Activated T-helper 9 cell treated with anti-CD3 and anti-CD28 coated beads, Interleukin-2, amount 50 U/mL, for 16 hours (primary cell): Measurements from ENCODE around the gene SLC32A1.

Experiments
- DNase-seq: peaks from one replicate; pipeline ENCODE4 v3.0.0-alpha.2; 2020; ENCODE audit warnings: low read depth

SLC32A1 gene

GRCh38 chr20:38725148-38725901 lies 1.0 kb downstream of the SLC32A1 start:
- no peak for DNase-seq

DNA sequence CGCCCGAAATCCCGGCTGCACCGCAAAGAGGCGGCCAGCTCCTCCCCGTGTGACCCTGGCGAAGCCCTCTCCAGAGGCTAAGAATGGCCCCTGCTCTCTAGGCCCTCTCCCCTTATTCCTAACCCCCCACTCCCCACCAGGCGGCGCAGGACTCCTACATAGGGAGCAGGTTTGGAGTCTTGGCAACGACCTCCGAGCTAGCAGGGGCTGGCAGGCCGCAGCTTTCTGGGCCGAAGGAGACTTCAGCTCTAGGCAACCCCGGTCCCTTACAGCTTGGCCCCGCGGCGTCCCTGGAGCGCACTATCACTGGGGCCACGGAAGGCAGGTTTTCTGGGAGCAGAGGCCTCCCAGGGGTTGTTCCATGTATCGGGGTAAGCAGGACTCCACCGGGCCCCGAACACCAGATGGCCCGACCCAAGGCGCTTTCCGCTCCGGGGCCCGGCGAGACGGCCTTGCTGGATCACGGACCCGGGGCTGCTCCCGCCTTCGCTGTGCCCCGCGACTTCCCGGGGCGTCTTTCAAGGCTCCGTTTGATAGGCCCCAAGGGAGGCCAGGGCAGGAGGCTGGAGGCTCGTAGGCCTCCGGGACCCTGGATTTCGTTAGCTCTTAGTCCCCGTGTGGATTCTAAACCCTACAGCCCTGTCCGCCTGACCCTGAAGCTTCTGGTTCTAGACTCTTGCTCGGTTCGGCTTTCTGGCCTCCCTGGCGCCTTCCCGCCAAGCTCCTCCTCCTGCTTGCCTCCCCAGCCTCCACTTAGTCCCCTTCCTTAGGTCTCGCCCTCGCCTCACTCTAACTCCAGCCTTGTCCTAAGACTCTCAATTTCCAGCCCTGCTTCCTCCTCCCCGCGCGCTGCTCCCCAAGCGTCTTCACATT lies 1.9 kb downstream of the SLC32A1 start:
- no peak for DNase-seq

DNA sequence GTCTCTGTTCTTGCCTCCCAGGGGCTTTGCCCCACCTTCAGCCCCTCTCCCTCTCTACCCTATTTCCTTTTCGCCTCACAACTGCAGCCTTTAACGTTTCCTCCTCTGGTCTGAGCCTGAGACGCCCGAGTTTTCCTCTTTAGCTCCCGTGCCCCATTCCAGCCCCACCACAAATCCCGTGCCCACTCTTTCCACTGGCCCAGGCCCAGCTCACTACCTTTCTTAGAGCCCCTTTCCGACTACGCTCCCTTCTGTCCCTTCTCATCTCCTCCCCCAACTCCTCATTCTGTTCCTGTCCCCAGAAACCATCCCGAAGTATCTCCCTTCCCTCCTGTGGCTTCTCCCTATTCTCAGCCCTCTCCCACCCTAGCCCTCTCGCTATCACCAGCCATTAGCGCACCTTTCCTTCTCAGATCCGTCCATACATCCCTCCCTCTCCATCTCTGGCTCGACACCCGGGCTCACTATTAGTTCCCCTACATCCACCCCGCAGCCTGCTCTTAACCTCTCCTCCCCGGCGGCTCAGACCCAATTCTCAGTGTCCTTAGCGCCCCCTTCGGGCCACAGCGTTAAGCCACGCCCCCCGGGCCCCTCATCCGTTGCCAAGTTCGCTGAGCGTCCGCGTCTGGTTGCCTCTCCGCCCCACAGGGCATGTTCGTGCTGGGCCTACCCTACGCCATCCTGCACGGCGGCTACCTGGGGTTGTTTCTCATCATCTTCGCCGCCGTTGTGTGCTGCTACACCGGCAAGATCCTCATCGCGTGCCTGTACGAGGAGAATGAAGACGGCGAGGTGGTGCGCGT lies 2.7 kb downstream of the SLC32A1 start:
- DNase-seq: no peak

DNA sequence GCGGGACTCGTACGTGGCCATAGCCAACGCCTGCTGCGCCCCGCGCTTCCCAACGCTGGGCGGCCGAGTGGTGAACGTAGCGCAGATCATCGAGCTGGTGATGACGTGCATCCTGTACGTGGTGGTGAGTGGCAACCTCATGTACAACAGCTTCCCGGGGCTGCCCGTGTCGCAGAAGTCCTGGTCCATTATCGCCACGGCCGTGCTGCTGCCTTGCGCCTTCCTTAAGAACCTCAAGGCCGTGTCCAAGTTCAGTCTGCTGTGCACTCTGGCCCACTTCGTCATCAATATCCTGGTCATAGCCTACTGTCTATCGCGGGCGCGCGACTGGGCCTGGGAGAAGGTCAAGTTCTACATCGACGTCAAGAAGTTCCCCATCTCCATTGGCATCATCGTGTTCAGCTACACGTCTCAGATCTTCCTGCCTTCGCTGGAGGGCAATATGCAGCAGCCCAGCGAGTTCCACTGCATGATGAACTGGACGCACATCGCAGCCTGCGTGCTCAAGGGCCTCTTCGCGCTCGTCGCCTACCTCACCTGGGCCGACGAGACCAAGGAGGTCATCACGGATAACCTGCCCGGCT lies 3.4 kb downstream of the SLC32A1 start:
- DNase-seq: no peak

DNA sequence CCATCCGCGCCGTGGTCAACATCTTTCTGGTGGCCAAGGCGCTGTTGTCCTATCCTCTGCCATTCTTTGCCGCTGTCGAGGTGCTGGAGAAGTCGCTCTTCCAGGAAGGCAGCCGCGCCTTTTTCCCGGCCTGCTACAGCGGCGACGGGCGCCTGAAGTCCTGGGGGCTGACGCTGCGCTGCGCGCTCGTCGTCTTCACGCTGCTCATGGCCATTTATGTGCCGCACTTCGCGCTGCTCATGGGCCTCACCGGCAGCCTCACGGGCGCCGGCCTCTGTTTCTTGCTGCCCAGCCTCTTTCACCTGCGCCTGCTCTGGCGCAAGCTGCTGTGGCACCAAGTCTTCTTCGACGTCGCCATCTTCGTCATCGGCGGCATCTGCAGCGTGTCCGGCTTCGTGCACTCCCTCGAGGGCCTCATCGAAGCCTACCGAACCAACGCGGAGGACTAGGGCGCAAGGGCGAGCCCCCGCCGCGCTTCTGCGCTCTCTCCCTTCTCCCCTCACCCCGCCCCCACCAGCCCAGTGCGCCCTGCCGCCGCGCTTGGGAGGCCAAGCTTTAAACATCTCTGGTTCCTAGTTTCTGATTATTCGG lies 4.0 kb downstream of the SLC32A1 start:
- no peak for DNase-seq

GRCh38 chr20:38728911-38729642 lies 4.8 kb downstream of the SLC32A1 start:
- DNase-seq: no peak

GRCh38 chr20:38729767-38730166 lies 5.5 kb downstream of the SLC32A1 start:
- DNase-seq: no peak

GRCh38 chr20:38730167-38730988 lies 6.1 kb downstream of the SLC32A1 start:
- DNase-seq: no peak

DNA sequence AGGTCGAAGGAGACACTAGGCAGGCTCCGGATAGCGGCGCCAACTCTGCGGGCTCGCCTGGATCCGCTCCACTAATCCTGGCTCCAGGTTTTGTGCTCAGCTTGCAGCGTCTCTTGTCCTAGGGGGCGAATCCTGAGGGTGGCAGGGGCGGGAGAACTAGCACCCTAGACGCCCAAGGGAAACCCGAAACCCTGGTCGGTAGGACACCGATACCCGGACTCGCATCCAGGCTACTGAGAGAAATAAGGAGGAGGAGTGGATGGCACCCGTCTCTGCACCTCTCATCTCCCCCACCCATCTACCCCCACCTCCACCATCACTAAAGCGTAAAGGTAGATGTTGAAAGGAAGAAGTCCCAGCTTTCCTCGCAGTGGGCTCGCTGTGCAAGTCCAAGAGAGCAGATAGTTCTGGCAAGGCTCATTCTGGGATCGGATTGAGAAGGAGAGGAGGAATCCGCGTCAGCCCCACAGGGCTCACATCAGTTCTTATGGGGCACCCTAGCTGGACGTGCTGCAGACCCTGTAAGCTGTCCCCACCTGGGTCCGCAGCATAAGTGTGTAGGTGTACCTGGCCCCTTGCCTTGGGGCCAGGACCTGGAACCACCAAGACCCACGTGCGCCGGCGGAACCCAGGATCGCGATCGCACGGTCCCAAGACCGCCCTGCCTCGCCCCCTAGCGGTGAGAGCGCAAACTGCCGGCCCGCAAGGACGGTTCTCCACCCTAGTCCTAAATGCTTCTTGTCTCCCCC lies 6.9 kb downstream of the SLC32A1 start:
- DNase-seq: peak; percentile 66

DNA sequence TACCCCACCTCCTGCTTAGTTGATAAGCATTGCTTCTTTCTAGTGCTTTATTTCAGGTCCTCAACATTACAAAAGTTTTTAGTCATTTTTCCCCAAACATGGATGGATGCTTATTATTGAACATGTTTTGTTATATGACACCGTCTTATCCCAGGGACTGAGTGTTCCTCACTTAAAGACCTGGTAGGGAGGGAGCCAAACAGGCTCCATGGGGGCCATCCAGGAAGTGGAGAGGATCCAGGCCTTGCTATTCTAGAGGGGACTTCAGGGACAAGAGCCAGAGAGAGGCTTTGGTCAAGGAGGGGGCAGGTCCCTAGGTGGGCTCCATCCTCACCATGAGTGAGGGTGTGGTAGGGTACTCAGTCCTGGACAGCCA lies 7.4 kb downstream of the SLC32A1 start:
- DNase-seq: no peak

DNA sequence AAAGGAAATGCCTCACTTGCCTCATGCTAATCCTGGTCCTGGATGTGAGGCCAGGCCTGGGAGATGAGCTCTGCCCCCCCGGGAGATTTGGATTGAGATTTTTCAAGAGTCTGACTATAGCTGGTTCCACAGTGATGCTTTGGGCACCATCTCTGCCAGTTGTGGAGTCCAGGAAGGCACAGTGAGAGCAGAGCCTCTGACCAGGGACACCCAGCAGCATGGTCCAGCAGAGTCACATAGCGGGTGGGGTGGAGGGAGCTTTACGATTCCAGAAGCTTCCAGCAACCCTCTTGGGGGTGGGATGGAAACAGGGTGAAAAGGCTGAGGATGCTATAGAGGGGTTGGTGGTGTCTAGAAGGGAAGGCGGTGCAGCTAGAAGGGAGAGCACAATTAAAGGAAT lies 8.7 kb downstream of the SLC32A1 start:
- DNase-seq: no peak

- no peak for DNase-seq
Observed at GRCh38 chr20:38735172-38735571, 10.9 kb downstream of the SLC32A1 start.

- no peak for DNase-seq
Observed at GRCh38 chr20:38737887-38738286, 13.6 kb downstream of the SLC32A1 start.

- no peak for DNase-seq
Observed at GRCh38 chr20:38745757-38746156, 21.5 kb downstream of the SLC32A1 start.

GRCh38 chr20:38747495-38748096 lies 23.3 kb downstream of the SLC32A1 start:
- DNase-seq: no peak

DNA sequence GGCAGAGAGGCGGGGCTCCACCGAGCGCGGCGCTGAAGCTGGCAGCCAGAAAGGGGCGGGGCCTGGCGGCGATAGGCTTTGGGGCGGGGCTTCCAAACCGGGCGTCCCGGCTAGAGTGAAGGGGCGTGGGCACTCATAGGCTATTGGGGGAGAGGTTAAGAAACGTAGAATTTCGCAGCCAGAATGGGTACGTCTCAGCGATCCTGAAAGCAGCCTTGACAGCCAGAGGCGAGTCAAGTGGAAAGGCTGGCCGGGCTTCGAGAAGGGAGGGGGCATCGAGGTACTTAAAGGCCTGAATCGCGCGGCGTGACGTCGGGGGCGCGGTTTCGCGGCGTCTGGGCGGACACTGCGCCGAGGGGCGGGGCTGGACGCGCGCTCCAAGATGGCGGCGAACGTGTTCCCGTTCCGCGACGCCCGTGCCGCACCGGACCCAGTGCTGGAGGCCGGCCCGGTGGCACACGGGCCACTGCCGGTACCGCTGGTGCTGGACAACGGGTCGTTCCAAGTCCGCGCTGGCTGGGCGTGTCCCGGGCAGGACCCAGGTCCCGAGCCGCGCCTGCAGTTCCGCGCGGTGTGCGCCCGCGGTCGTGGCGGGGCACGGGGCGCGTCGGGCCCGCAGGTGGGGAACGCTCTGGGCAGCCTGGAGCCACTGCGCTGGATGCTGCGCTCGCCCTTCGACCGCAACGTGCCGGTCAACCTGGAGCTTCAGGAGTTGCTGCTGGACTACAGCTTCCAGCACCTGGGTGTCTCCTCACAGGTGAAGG lies 24.0 kb downstream of the SLC32A1 start, which contains the start of gene ACTR5:
ACTR5 (plus strand) TSS at position 364 of the 764 bp plus-strand sequence; CDS start at position 383, 19 bp downstream.
- DNase-seq: peak; percentile 96

DNA sequence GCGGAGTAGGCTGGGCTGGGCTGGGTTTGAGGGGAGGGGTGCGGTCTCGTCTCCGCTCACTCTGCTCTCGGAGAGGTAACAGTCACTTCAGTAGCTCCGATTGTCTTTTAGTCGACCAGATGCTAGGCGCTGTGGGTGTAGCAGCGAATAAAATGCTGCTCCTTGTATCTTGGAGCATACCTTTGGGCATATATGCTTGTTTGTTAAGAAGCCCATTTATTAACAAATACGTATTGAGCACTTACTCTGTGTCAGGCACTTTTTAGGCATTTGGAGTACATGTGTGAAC lies 24.5 kb downstream of the SLC32A1 start:
- DNase-seq: peak; percentile 30

GRCh38 chr20:38751360-38751976 lies 27.2 kb downstream of the SLC32A1 start:
- no peak for DNase-seq
